GM23338 (cell line): ENCODE measurements around the gene CTDP1. TPM values are rescaled to one million over a fixed set of nuclear protein-coding genes. Genes with fewer than 3 reads are reported as not detected.

Experiments
- ATAC-seq: fragments of 200-7000 bp; cut with Tn5 transposase; 3 replicates; pipeline ENCODE4 v1.9.1; 2020
- DNase-seq: peaks from one replicate; pipeline ENCODE4 v3.0.0-alpha.2; 2015; ENCODE audit warnings: low spot score
- H2AFZ ChIP-seq: fragments of 200-600 bp; sonication (generic); 2 replicates; pipeline ENCODE4 v1.8.0; 2016; ENCODE audit warnings: antibody characterized with exemption, mild to moderate bottlenecking, moderate library complexity
- H3F3A ChIP-seq: fragments of 200-600 bp; sonication (generic); replicated peaks from 2 replicates; pipeline ENCODE4 v1.8.0; 2017; ENCODE audit warnings: antibody characterized with exemption, mixed run types, low read depth
- H3K27ac ChIP-seq: fragments of 200-600 bp; sonication (generic); 2 replicates; pipeline ENCODE4 v1.6.1; 2016; ENCODE audit warnings: low read depth
- H3K27me3 ChIP-seq: fragments of 200-600 bp; sonication (generic); 2 replicates; pipeline ENCODE4 v1.8.0; 2016; ENCODE audit warnings: mild to moderate bottlenecking, mixed run types, moderate library complexity; ENCODE audit not compliant: insufficient read depth
- H3K36me3 ChIP-seq: fragments of 200-600 bp; sonication (generic); 2 replicates; pipeline ENCODE4 v1.8.0; 2016; ENCODE audit warnings: mild to moderate bottlenecking; ENCODE audit not compliant: insufficient read depth
- H3K4me1 ChIP-seq: fragments of 200-600 bp; sonication (generic); 2 replicates; pipeline ENCODE4 v1.8.0; 2016; ENCODE audit warnings: mild to moderate bottlenecking, moderate library complexity; ENCODE audit not compliant: insufficient read depth
- H3K4me2 ChIP-seq: fragments of 200-600 bp; sonication (generic); 2 replicates; pipeline ENCODE4 v1.7.1; 2017; ENCODE audit warnings: mixed run types
- H3K4me3 ChIP-seq: fragments of 200-600 bp; sonication (generic); 2 replicates; pipeline ENCODE4 v1.6.1; 2016; ENCODE audit warnings: mixed run types
- H3K79me2 ChIP-seq: fragments of 200-600 bp; sonication (generic); replicated peaks from 2 replicates; pipeline ENCODE4 v1.8.0; 2017; ENCODE audit warnings: mild to moderate bottlenecking; ENCODE audit not compliant: insufficient read depth
- H3K9me2 ChIP-seq: fragments of 200-600 bp; sonication (generic); 2 replicates; pipeline ENCODE4 v1.8.0; 2017; ENCODE audit not compliant: insufficient read depth
- H4K20me1 ChIP-seq: fragments of 200-600 bp; sonication (generic); replicated peaks from 2 replicates; pipeline ENCODE4 v1.8.0; 2017; ENCODE audit warnings: mild to moderate bottlenecking; ENCODE audit not compliant: insufficient read depth
- H3K27ac Mint-ChIP-seq: 2 replicates; pipeline ENCODE4 v1.8.0; 2020; ENCODE audit warnings: inconsistent platforms, mild to moderate bottlenecking, moderate library complexity, mixed read lengths
- H3K27me3 Mint-ChIP-seq: 3 replicates; pipeline ENCODE4 v1.8.0; 2022; ENCODE audit warnings: low read depth, mild to moderate bottlenecking, moderate library complexity, mixed read lengths, inconsistent platforms; ENCODE audit not compliant: insufficient read depth, poor library complexity
- H3K36me3 Mint-ChIP-seq: 3 replicates; pipeline ENCODE4 v1.8.0; 2021; ENCODE audit warnings: low read depth, mild to moderate bottlenecking, inconsistent platforms, moderate library complexity, mixed read lengths
- H3K4me1 Mint-ChIP-seq: 3 replicates; pipeline ENCODE4 v1.8.0; 2020; ENCODE audit warnings: mild to moderate bottlenecking, inconsistent platforms, mixed read lengths
- H3K4me3 Mint-ChIP-seq: 3 replicates; pipeline ENCODE4 v1.8.0; 2021; ENCODE audit warnings: moderate library complexity, mild to moderate bottlenecking, inconsistent platforms, mixed read lengths
- H3K9me3 Mint-ChIP-seq: 3 replicates; pipeline ENCODE4 v1.8.0; 2020; ENCODE audit warnings: moderate library complexity, mild to moderate bottlenecking, inconsistent platforms, mixed read lengths
- CREB1 ChIP-seq: fragments of 250-450 bp; sonication (Bioruptor Pico); IDR thresholded peaks from 2 replicates; pipeline ENCODE4 v1.5.0; 2020; ENCODE audit warnings: low read depth, mild to moderate bottlenecking, moderate library complexity
- EZH2 ChIP-seq: fragments of 200-600 bp; sonication (generic); IDR thresholded peaks from one replicate; pipeline ENCODE4 v1.8.0; 2017; ENCODE audit warnings: antibody characterized with exemption, mild to moderate bottlenecking, low read depth; ENCODE audit not compliant: unreplicated experiment
- EZH2phosphoT487 ChIP-seq: fragments of 200-600 bp; sonication (generic); IDR thresholded peaks from one replicate; pipeline ENCODE4 v1.8.1; 2018; ENCODE audit warnings: antibody characterized with exemption; ENCODE audit not compliant: unreplicated experiment
- POLR2AphosphoS5 ChIP-seq: IDR thresholded peaks from 2 replicates; pipeline ENCODE4 v1.6.1; 2016; ENCODE audit warnings: antibody characterized with exemption, low read depth
- ZNF462 ChIP-seq: fragments of 250-450 bp; sonication (Bioruptor Pico); IDR thresholded peaks from 2 replicates; pipeline ENCODE4 v1.5.0; 2020; ENCODE audit warnings: mild to moderate bottlenecking, moderate library complexity
- polyA plus RNA-seq: library from polyadenylated mRNA; unstranded; fragments of >200 nt; fragmentation: Nextera tagmentation; extraction: Ambion mirVana; gene quantifications from 2 replicates; pipeline ENCODE4 v1.2.1, GENCODE V29; 2016
- total RNA-seq: library from RNA; depleted of rRNA; stranded (reverse); fragments of >200 nt; shearing (Covaris generic); gene quantifications from 2 replicates; pipeline ENCODE4 v1.2.3, GENCODE V29; 2014

CTDP1 gene
- total and polyA plus RNA-seq, 2 experiments from 2014 or later, result 9.4 to 51.6 TPM

GRCh38 chr18:79733986-79734770 lies 54.6 kb downstream of the CTDP1 start:
- H3K4me3 ChIP-seq, result no peak overlapping the region
- H3K4me2 ChIP-seq, result no peak overlapping the region
- peaks cover 4% of the 10 kb centered on the region; the same call in 1 of the 2 replicates for H4K20me1 ChIP-seq
- Mint-ChIP-seq H3K4me1 (no peaks in the 10 kb centered on the region), H3K4me3 (no peak overlapping the region), H3K9me3 (peaks cover 17% of the 10 kb centered on the region), H3K27me3 (no peaks in the 10 kb centered on the region), H3K27ac (no peak overlapping the region), H3K36me3 (peaks cover 64% of the 10 kb centered on the region)
- no peak overlapping the region for H3K27ac ChIP-seq
- TF ChIP-seq EZH2, result no peak
- no peak for TF ChIP-seq EZH2phosphoT487
- TF ChIP-seq ZNF462, result no peak
- TF ChIP-seq POLR2AphosphoS5, result no peak
- TF ChIP-seq CREB1 (CRISPR knock-in tag), result no peak
- H2AFZ ChIP-seq, result no peak overlapping the region
- H3K4me1 ChIP-seq, result no peaks in the 10 kb centered on the region
- DNase-seq (no peak), ATAC-seq (no peak)
- peaks cover 12% of the 10 kb centered on the region for H3K36me3 ChIP-seq
- no peaks in the 10 kb centered on the region for H3K27me3 ChIP-seq
- no peaks in the 10 kb centered on the region for H3K9me2 ChIP-seq
- no peaks in the 10 kb centered on the region for H3F3A ChIP-seq
- no peaks in the 10 kb centered on the region for H3K79me2 ChIP-seq
